ENCODE measurements around the gene SSR1.

Gene SSR1

GRCh38 chr6:7224731-7225130, 88.3 kb downstream of the SSR1 start:
- H3K36me3 ChIP-seq (replicated peaks), result peaks cover 28% of the 10 kb centered on the region
- H3K27me3 ChIP-seq (replicated peaks), result no peaks in the 10 kb centered on the region
- H3K4me3 ChIP-seq (ENCODE audit: low read depth, low read length), result no peak overlapping the region
- no peak overlapping the region for H3K27ac ChIP-seq
- TF ChIP-seq CTCF (IDR thresholded peaks at IDR 0.05; ENCODE audit: low read depth, low read length, missing control alignments), result no peak
- in situ Hi-C loops (cut with HindIII; ENCODE audit: low pct_ligation_motif_present, low sequenced_read_pairs), result loop anchor here (25.0 kb wide), 1 partner anchor 512 kb away; no protein-coding TSS in a partner anchor
- DNase-seq, result no peak

DNA sequence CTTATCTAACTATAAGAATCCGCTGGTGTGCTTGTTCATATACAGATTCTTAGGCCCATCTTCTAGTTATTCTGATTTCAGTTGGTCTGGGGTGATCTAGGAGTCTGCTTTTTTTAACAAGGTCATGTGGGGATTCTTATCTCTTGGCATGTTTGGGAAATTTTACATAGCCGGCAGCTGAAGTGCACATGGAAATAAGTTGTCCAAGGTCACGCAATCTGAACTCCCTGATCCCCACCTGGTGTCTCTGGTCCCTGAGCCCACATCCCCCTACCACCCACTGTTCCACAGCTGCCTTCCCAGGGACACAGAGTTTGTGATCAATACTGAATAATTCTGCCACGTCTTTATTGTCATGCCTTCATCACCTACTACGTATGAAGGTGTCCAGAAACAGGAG, 90.8 kb downstream of the SSR1 start:
- Histone ChIP-seq H3K27ac (no peak overlapping the region), H3K4me3 (ENCODE audit: low read depth, low read length) (no peak overlapping the region), H3K27me3 (replicated peaks) (no peaks in the 10 kb centered on the region), H3K36me3 (replicated peaks) (peaks cover 12% of the 10 kb centered on the region)
- no peak for TF ChIP-seq CTCF (IDR thresholded peaks at IDR 0.05; ENCODE audit: low read depth, low read length, missing control alignments)
- no peak for DNase-seq
- in situ Hi-C loops (cut with HindIII; ENCODE audit: low pct_ligation_motif_present, low sequenced_read_pairs), result no loop called here

DNA sequence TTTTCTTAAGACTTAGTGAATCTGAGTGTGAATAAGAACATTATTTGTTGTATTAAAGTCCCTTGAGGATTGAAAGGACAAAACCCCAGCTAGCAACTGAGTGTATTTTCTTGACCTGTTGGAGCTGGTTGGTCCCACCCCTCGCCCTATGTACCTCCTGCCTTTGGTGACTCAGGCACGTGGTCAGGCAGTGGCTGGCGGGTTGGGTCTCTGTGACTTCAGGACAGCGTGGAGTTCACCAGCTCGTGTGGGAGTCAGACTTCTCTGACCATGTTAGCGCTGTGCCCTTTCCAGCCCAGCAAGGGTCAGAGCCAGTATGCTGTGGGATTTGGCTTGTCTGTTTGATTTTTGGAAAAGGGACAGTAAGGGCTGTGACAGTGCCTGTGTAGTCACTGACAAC, 93.7 kb downstream of the SSR1 start:
- peak; percentile 28 for DNase-seq

DNA sequence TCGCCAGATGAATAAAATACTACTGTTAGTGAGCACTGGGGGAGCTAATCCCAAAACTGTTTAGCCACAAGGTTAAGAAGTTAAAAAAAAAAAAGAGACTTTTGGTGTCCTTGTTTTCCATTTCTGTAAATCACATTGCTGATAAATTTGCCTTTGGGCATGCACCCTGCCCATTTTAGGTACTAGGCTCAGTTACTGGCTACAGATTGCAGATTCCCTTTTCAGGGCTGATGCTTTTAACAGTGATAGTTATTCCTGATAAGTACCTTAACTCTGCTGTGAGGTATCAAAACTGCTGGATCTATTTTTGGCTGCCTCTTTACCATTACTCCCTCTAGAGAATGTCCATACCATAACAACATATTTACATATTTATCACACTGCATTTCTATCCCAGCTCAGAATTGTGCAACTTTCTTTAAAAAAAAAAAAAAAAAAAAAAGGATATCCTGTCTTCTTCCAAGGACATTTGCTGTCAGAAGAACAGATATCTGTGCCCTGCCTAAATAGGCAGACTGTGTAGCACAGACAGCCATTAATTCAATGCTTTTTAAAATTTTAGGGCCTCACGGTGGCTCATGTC, 94.5 kb downstream of the SSR1 start:
- in situ Hi-C loops (cut with HindIII; ENCODE audit: low pct_ligation_motif_present, low sequenced_read_pairs), result no loop called here
- Histone ChIP-seq H3K27ac (no peak overlapping the region), H3K36me3 (replicated peaks) (peaks cover 16% of the 10 kb centered on the region)

More for the DNA sequence above, 93.7 kb downstream of the SSR1 start:
- Histone ChIP-seq H3K27me3 (replicated peaks) (no peaks in the 10 kb centered on the region), H3K36me3 (replicated peaks) (peaks cover 13% of the 10 kb centered on the region), H3K4me3 (ENCODE audit: low read depth, low read length) (no peak overlapping the region), H3K27ac (no peak overlapping the region)
- in situ Hi-C loops (cut with HindIII; ENCODE audit: low pct_ligation_motif_present, low sequenced_read_pairs), result no loop called here
- TF ChIP-seq CTCF (IDR thresholded peaks at IDR 0.05; ENCODE audit: low read depth, low read length, missing control alignments), result no peak

More for the DNA sequence above, 94.5 kb downstream of the SSR1 start:
- no peaks in the 10 kb centered on the region for H3K27me3 ChIP-seq (replicated peaks)
- no peak for DNase-seq
- TF ChIP-seq CTCF (IDR thresholded peaks at IDR 0.05; ENCODE audit: low read depth, low read length, missing control alignments), result no peak
- no peak overlapping the region for H3K4me3 ChIP-seq (ENCODE audit: low read depth, low read length)
